ENCODE data around the gene SLC35B2. TPM values are rescaled to one million over a fixed set of nuclear protein-coding genes. Genes with fewer than 3 reads are reported as not detected.

SLC35B2 gene
- total and polyA plus RNA-seq, 9 of the 15 experiments (the other 6 are each of a cell fraction or from before 2014, with no cell fraction given): 14.5 to 59.1 (median 47.1) TPM

GRCh38 chr6:44237813-44238433 lies 19.4 kb downstream of the SLC35B2 start (continued):
- no peak for TF ChIP-seq CLOCK (CRISPR knock-in tag; IDR thresholded peaks at IDR 0.05; ENCODE audit: borderline replicate concordance)
- TF ChIP-seq ZBTB1 (CRISPR knock-in tag; IDR thresholded peaks at IDR 0.05; ENCODE audit: borderline replicate concordance, low read depth): no peak; the same call in 1 of the 2 replicates
- TF ChIP-seq KDM5B (IDR thresholded peaks at IDR 0.05; ENCODE audit: insufficient replicate concordance, low read depth, low read length): peak; percentile 69
- peak; percentile 61; the same call in 1 of the 2 replicates for TF ChIP-seq ETS1 (conservative IDR thresholded peaks at IDR 0.05; ENCODE audit: control insufficient read depth, low read depth, low read length)
- TF ChIP-seq ELK1 (CRISPR knock-in tag; IDR thresholded peaks at IDR 0.05): no peak
- TF ChIP-seq RAD21 (CRISPR knock-in tag; conservative IDR thresholded peaks at IDR 0.05 in 1 of 2, IDR thresholded peaks at IDR 0.05 in 1 of 2): peak; percentile 78 to 86
- peak; percentile 95 for TF ChIP-seq TARDBP (IDR thresholded peaks at IDR 0.05)
- peak; percentile 88 for TF ChIP-seq THAP12 (CRISPR knock-in tag; IDR thresholded peaks at IDR 0.05)
- peak; percentile 83 for TF ChIP-seq SMAD4 (CRISPR knock-in tag; conservative IDR thresholded peaks at IDR 0.05)
- no peak for TF ChIP-seq NR2C2 (CRISPR knock-in tag; IDR thresholded peaks at IDR 0.05)
- TF ChIP-seq NR2C2 (tag; IDR thresholded peaks at IDR 0.05): 0 out of 2 replicates have a peak, but pooled peaks have one; percentile 28
- TF ChIP-seq ATF3 (IDR thresholded peaks at IDR 0.05): peak; percentile 99
- TF ChIP-seq ATF3 (CRISPR knock-in tag; conservative IDR thresholded peaks at IDR 0.05): peak; percentile 100
- no peak for TF ChIP-seq HBP1 (CRISPR knock-in tag; IDR thresholded peaks at IDR 0.05)
- TF ChIP-seq CBX3 (IDR thresholded peaks at IDR 0.05; ENCODE audit: borderline replicate concordance in 1 of 2, low read length in 2 of 2): peak in 1 of 2 experiments; percentile 52; a peak in 1 of 3 replicates
- TF ChIP-seq ZNF57 (CRISPR knock-in tag; IDR thresholded peaks at IDR 0.05): no peak

All from K562 (cell line).